H1 (cell line): Measurements from ENCODE around the gene C1orf50. TPM values are rescaled to one million over a fixed set of nuclear protein-coding genes. Genes with fewer than 3 reads are reported as not detected.
"Not testable (repeated sequence)": the region's sequence is repeated elsewhere in the genome, so short reads cannot be mapped to it uniquely, and the experiment has no call there.

Experiments used
- CTCF ChIA-PET: fragments of 300-600 bp; sonication (Branson Sonifier 250); formaldehyde crosslinking; loops from one replicate; lab custom pipeline; 2021; ENCODE audit not compliant: partially characterized antibody; lab: Charles Lee
- POLR2A ChIA-PET: fragments of 300-600 bp; sonication (Branson Sonifier 250); formaldehyde crosslinking; loops from one replicate; lab custom pipeline; 2021; ENCODE audit warnings: inconsistent platforms; ENCODE audit not compliant: partially characterized antibody; lab: Charles Lee
- DNase-seq, 2 experiments: peaks; one replicate each; pipeline versions ENCODE4 v3.0.0 to v3.0.0-alpha.2; 2010 to 2022; ENCODE audit warnings: low spot score in 2 of 2, low read depth in 1 of 2, mixed read lengths in 1 of 2
- FAIRE-seq: peaks from 2 replicates; lab custom pipeline; 2011; peaks lifted over from hg19 to GRCh38; lab: Jason Lieb, UNC
- H2AFZ ChIP-seq: 2 replicates; pipeline ENCODE4 v1.8.1; 2012; ENCODE audit warnings: low read length, inconsistent platforms
- H2AK5ac ChIP-seq: 2 replicates; pipeline ENCODE4 v1.6.1; 2013; ENCODE audit warnings: low read depth, low read length
- H2BK120ac ChIP-seq: replicated peaks from 2 replicates; pipeline ENCODE3; 2013; ENCODE audit warnings: low read depth, low read length, inconsistent platforms
- H2BK12ac ChIP-seq: 2 replicates; pipeline ENCODE4 v1.6.1; 2013; ENCODE audit warnings: low read depth, low read length
- H2BK15ac ChIP-seq: 2 replicates; pipeline ENCODE4 v1.6.1; 2013; ENCODE audit warnings: low read length
- H2BK20ac ChIP-seq: 2 replicates; pipeline ENCODE4 v1.6.1; 2013; ENCODE audit warnings: low read length
- H2BK5ac ChIP-seq: 2 replicates; pipeline ENCODE4 v1.6.1; 2013; ENCODE audit warnings: low read depth, low read length
- H3K14ac ChIP-seq: 2 replicates; pipeline ENCODE4 v1.6.1; 2013; ENCODE audit warnings: inconsistent platforms; ENCODE audit not compliant: insufficient read length
- H3K18ac ChIP-seq: 2 replicates; pipeline ENCODE4 v1.6.1; 2013; ENCODE audit warnings: low read length; ENCODE audit errors: extremely low read depth
- H3K23ac ChIP-seq: 2 replicates; pipeline ENCODE4 v1.6.1; 2013; ENCODE audit warnings: inconsistent platforms; ENCODE audit not compliant: insufficient read length
- H3K23me2 ChIP-seq: 2 replicates; pipeline ENCODE4 v1.6.1; 2013; ENCODE audit warnings: low read depth, low read length
- H3K27ac ChIP-seq: 2 replicates; pipeline ENCODE4 v1.6.1; 2011; ENCODE audit warnings: low read depth, low read length, inconsistent platforms
- H3K27me3 ChIP-seq, 4 experiments: replicated peaks in 1 of 4; 1 replicate in 1 of 4; 2 replicates in 3 of 4; pipeline versions ENCODE4 v1.6.1 to v1.8.1; 2011 to 2013; ENCODE audit warnings: low read length in 3 of 4, mild to moderate bottlenecking in 3 of 4, inconsistent platforms in 2 of 4, mixed read lengths in 2 of 4, moderate library complexity in 1 of 4; ENCODE audit not compliant: control insufficient read depth in 3 of 4, insufficient read depth in 3 of 4; ENCODE audit errors: extremely low read depth in 1 of 4
- H3K36me3 ChIP-seq, 4 experiments: 2 replicates each; pipeline versions ENCODE4 v1.6.1 to v1.8.1; 2011 to 2013; ENCODE audit warnings: mild to moderate bottlenecking in 4 of 4, low read length in 3 of 4, moderate library complexity in 2 of 4, control low read depth in 1 of 4, inconsistent platforms in 1 of 4; ENCODE audit not compliant: insufficient read depth in 4 of 4, control insufficient read depth in 2 of 4
- H3K4ac ChIP-seq: replicated peaks from 2 replicates; pipeline ENCODE3; 2013; ENCODE audit warnings: low read length, low read depth, mixed read lengths, inconsistent platforms; ENCODE audit not compliant: insufficient read length
- H3K4me1 ChIP-seq, 4 experiments: replicated peaks in 1 of 4; 1 replicate in 1 of 4; 2 replicates in 3 of 4; pipeline versions ENCODE4 v1.6.1 to v1.8.1; 2011 to 2013; ENCODE audit warnings: low read length in 3 of 4, inconsistent platforms in 2 of 4, mixed read lengths in 1 of 4; ENCODE audit not compliant: insufficient read depth in 4 of 4, control insufficient read depth in 3 of 4
- H3K4me2 ChIP-seq, 2 experiments: 2 replicates each; pipeline versions ENCODE4 v1.6.1 to v1.8.1; 2011 to 2013; ENCODE audit warnings: low read depth in 2 of 2, low read length in 2 of 2, control low read depth in 1 of 2, inconsistent platforms in 1 of 2, mild to moderate bottlenecking in 1 of 2; ENCODE audit not compliant: insufficient read depth in 1 of 2
- H3K4me3 ChIP-seq, 4 experiments: fragments of 200-600, 300-600 bp in 1 of 4; sonication (generic), shearing (Covaris generic), sonication (Bioruptor Twin) in 1 of 4; 2 replicates each; pipeline versions ENCODE4 v1.5.1 to v1.8.1; 2011 to 2016; ENCODE audit warnings: low read length in 4 of 4, low read depth in 3 of 4, control low read depth in 2 of 4, inconsistent platforms in 2 of 4, mild to moderate bottlenecking in 2 of 4, mixed read lengths in 1 of 4, moderate library complexity in 1 of 4; ENCODE audit not compliant: insufficient read depth in 2 of 4; ENCODE audit errors: extremely low read depth in 1 of 4
- H3K56ac ChIP-seq: replicated peaks from 2 replicates; pipeline ENCODE3; 2013; ENCODE audit warnings: low read depth, mild to moderate bottlenecking, mixed read lengths, low read length, inconsistent platforms; ENCODE audit not compliant: insufficient read length
- H3K79me1 ChIP-seq: 2 replicates; pipeline ENCODE4 v1.6.1; 2013; ENCODE audit warnings: low read depth, low read length, control low read depth
- H3K79me2 ChIP-seq, 2 experiments: 2 replicates each; pipeline versions ENCODE4 v1.6.1 to v1.8.1; 2012 to 2013; ENCODE audit warnings: low read length in 2 of 2, mild to moderate bottlenecking in 2 of 2, inconsistent platforms in 1 of 2; ENCODE audit not compliant: insufficient read depth in 2 of 2, control insufficient read depth in 1 of 2
- H3K9ac ChIP-seq, 4 experiments: replicated peaks in 1 of 4; 1 replicate in 1 of 4; 2 replicates in 3 of 4; pipeline versions ENCODE4 v1.6.1 to v1.8.1; 2011 to 2013; ENCODE audit warnings: low read depth in 3 of 4, low read length in 3 of 4, control low read depth in 2 of 4, mild to moderate bottlenecking in 2 of 4, moderate library complexity in 2 of 4, inconsistent platforms in 1 of 4; ENCODE audit errors: extremely low read depth in 1 of 4
- H3K9me3 ChIP-seq, 2 experiments: 2 replicates each; pipeline versions ENCODE4 v1.6.1 to v1.8.1; 2012 to 2013; ENCODE audit warnings: mild to moderate bottlenecking in 2 of 2, moderate library complexity in 2 of 2, control low read depth in 1 of 2, inconsistent platforms in 1 of 2, low read depth in 1 of 2, low read length in 1 of 2, mixed read lengths in 1 of 2; ENCODE audit not compliant: insufficient read depth in 2 of 2
- H4K20me1 ChIP-seq, 2 experiments: replicated peaks in 1 of 2; 2 replicates each; pipeline versions ENCODE3 to v1.8.1; 2011 to 2013; ENCODE audit warnings: inconsistent platforms in 2 of 2, low read length in 2 of 2, mild to moderate bottlenecking in 1 of 2; ENCODE audit not compliant: insufficient read depth in 2 of 2, control insufficient read depth in 1 of 2
- H4K5ac ChIP-seq: 2 replicates; pipeline ENCODE4 v1.6.1; 2013; ENCODE audit warnings: low read length, low read depth, mixed read lengths, inconsistent platforms; ENCODE audit not compliant: insufficient read length
- H4K8ac ChIP-seq: 2 replicates; pipeline ENCODE4 v1.8.0; 2013; ENCODE audit warnings: mild to moderate bottlenecking, moderate library complexity, low read length, inconsistent platforms; ENCODE audit not compliant: insufficient read depth; ENCODE audit errors: extremely low read depth
- H4K91ac ChIP-seq: replicated peaks from 2 replicates; pipeline ENCODE3; 2013; ENCODE audit warnings: low read length, mixed read lengths, inconsistent platforms; ENCODE audit not compliant: insufficient read length
- WGBS, 2 experiments: shearing (Covaris generic) in 1 of 2; methylation state at CpG; one replicate each; pipeline versions ENCODE4 v1.1.6 to v1.1.7; 2013 to 2015; ENCODE audit warnings: low lambda C conversion rate in 2 of 2, mixed read lengths in 2 of 2, inconsistent platforms in 1 of 2, low coverage in 1 of 2, missing lambda C conversion rate in 1 of 2; ENCODE audit not compliant: insufficient replicate concordance in 2 of 2, insufficient coverage in 1 of 2, insufficient read length in 1 of 2; ENCODE audit errors: extremely low coverage in 1 of 2, missing lambda C conversion rate in 1 of 2; 5-methylcytosine and 5-hydroxymethylcytosine counted together
- polyA plus RNA-seq, 7 experiments: library from polyadenylated mRNA; depleted of rRNA in 3 of 7; stranded (reverse) in 5 of 7; unstranded in 2 of 7; fragments of >200 nt in 5 of 7; fragments of 200-250 nt in 2 of 7; gene quantifications; 1 replicate in 5 of 7; 2 replicates in 1 of 7; 4 replicates in 1 of 7; pipeline versions ENCODE4 v1.2.1 to v1.2.3, GENCODE V29; 2011 to 2013; ENCODE audit warnings: missing spikeins in 2 of 7, mixed read lengths in 2 of 7
- total RNA-seq: library from RNA; stranded (reverse); fragmentation: NEBNext Ultra II Directional; extraction: Animal tissue kit (Norgen Biotek cat#: 25700); gene quantifications from 2 replicates; pipeline ENCODE4 v1.2.1, GENCODE V29; 2021

Gene C1orf50
- total and polyA plus RNA-seq, 2 of the 8 experiments (the other 6 are each of a cell fraction or from before 2014, with no cell fraction given) = 3.2 to 7.1 TPM

DNA sequence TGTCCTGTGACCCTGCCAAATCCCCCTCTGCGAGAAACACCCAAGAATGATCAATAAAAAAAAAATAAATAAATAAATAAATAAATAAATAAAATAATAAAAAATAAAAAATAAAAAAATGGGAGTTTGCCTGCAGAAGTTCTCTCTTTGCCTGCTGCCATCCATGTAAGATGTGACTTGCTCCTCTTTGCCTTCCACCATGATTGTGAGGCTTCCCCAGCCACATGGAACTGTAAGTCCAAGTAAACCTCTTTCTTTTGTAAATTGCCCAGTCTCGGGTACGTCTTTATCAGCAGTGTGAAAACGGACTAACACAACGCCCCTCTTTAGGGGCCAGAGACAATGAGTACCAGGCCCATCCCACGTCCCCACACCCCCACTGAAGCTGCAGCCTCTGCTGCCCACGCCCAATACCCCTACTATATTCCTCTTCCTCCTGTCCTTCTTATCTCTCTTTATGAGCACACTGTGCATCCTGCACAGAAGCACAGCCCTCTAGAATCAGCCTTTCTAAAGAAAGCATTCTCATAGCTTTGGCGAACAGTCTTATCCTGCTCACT, 15.5 kb upstream of the C1orf50 start:
- H4K5ac ChIP-seq, H3K14ac ChIP-seq, H3K23ac ChIP-seq, H3K4me2 ChIP-seq, H3K9me3 ChIP-seq, H3K9ac ChIP-seq, DNase-seq, H3K27me3 ChIP-seq, H2BK12ac ChIP-seq, H3K79me1 ChIP-seq, H4K8ac ChIP-seq, H3K4me1 ChIP-seq, H3K56ac ChIP-seq, H3K23me2 ChIP-seq, H2BK5ac ChIP-seq, H2AFZ ChIP-seq, H4K91ac ChIP-seq, H3K79me2 ChIP-seq, H2BK120ac ChIP-seq, H2AK5ac ChIP-seq, H4K20me1 ChIP-seq, FAIRE-seq, H2BK20ac ChIP-seq, H3K4me3 ChIP-seq, H2BK15ac ChIP-seq, H3K18ac ChIP-seq, H3K27ac ChIP-seq, H3K4ac ChIP-seq: not testable (repeated sequence)
- CTCF ChIA-PET = interaction anchor here (1.2 to 1.5 kb wide), 3 partner anchors 9 to 577 kb away, joined by 3 to 5 read pairs (median 3); no protein-coding TSS in a partner anchor
- 90% methylated on average over 7 of the region's 8 CpGs; no CpG with 5 or more reads in 1 of the 2 experiments for WGBS, 2 experiments
- peaks cover 25 to 69% (median 43%) of the 10 kb centered on the region in 4 experiments for H3K36me3 ChIP-seq
- POLR2A ChIA-PET = interaction anchor here (1.0 to 2.3 kb wide), 2 partner anchors 32 to 69 kb away, joined by 3 to 8 read pairs; partner anchors contain the start of gene YBX1
